ENCODE data around the gene SLC25A34.

GRCh38 chr1:15734296-15734695 is 1.8 kb upstream of the SLC25A34 start:
- TF ChIP-seq, protein P1, sequence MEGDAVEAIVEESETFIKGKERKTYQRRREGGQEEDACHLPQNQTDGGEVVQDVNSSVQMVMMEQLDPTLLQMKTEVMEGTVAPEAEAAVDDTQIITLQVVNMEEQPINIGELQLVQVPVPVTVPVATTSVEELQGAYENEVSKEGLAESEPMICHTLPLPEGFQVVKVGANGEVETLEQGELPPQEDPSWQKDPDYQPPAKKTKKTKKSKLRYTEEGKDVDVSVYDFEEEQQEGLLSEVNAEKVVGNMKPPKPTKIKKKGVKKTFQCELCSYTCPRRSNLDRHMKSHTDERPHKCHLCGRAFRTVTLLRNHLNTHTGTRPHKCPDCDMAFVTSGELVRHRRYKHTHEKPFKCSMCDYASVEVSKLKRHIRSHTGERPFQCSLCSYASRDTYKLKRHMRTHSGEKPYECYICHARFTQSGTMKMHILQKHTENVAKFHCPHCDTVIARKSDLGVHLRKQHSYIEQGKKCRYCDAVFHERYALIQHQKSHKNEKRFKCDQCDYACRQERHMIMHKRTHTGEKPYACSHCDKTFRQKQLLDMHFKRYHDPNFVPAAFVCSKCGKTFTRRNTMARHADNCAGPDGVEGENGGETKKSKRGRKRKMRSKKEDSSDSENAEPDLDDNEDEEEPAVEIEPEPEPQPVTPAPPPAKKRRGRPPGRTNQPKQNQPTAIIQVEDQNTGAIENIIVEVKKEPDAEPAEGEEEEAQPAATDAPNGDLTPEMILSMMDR (IDR thresholded peaks at IDR 0.05 in 2 of 3, conservative IDR thresholded peaks at IDR 0.05 in 1 of 3; ENCODE audit: borderline replicate concordance in 1 of 3, insufficient read depth in 1 of 3, low read depth in 2 of 3, low read length in 2 of 3), result no peak
- TF ChIP-seq YY1 (IDR thresholded peaks at IDR 0.05; ENCODE audit: extremely low read depth, insufficient replicate concordance, low read depth, low read length), result no peak
- no peak for TF ChIP-seq ELF1 (IDR thresholded peaks at IDR 0.05; ENCODE audit: borderline replicate concordance, low read depth)
- TF ChIP-seq POLR2A (IDR thresholded peaks at IDR 0.05; ENCODE audit: borderline replicate concordance, extremely low read depth, insufficient read depth, insufficient read length), result no peak
- no peak for TF ChIP-seq RAD21 (IDR thresholded peaks at IDR 0.05; ENCODE audit: low read depth)
- TF ChIP-seq TCF7L2 (IDR thresholded peaks at IDR 0.05; ENCODE audit: borderline replicate concordance, extremely low read depth, insufficient read depth, insufficient read length), result no peak

Data from HCT116 (cell line).